Keratinocyte (primary cell): ENCODE measurements around the gene TMEM129. TPM values are rescaled to one million over a fixed set of nuclear protein-coding genes. Genes with fewer than 3 reads are reported as not detected.

Experiments
- DNase-seq: peaks from one replicate; pipeline ENCODE4 v3.0.0-alpha.2; 2011; ENCODE audit warnings: low read depth, missing footprints, low spot score
- FAIRE-seq: peaks from 2 replicates; lab custom pipeline; 2011; peaks lifted over from hg19 to GRCh38; lab: Jason Lieb, UNC
- H2AFZ ChIP-seq: 2 replicates; pipeline ENCODE4 v1.6.0; 2012; ENCODE audit warnings: low read length, control low read depth, inconsistent platforms; ENCODE audit not compliant: control insufficient read depth
- H3K27ac ChIP-seq: 2 replicates; pipeline ENCODE4 v1.5.1; 2011; ENCODE audit warnings: low read length; ENCODE audit not compliant: control insufficient read depth, insufficient read depth
- H3K27me3 ChIP-seq: 3 replicates; pipeline ENCODE4 v1.6.0; 2011; ENCODE audit warnings: low read length; ENCODE audit not compliant: control insufficient read depth, insufficient read depth; ENCODE audit errors: extremely low read depth
- H3K36me3 ChIP-seq, 2 experiments: 2 replicates in 1 of 2; 3 replicates in 1 of 2; pipeline ENCODE4 v1.5.1; 2011; ENCODE audit warnings: low read length in 2 of 2, mild to moderate bottlenecking in 1 of 2; ENCODE audit not compliant: control insufficient read depth in 2 of 2, insufficient read depth in 2 of 2; ENCODE audit errors: extremely low read depth in 1 of 2
- H3K4me1 ChIP-seq: 3 replicates; pipeline ENCODE4 v1.5.1; 2011; ENCODE audit warnings: low read length; ENCODE audit not compliant: control insufficient read depth, insufficient read depth; ENCODE audit errors: extremely low read depth
- H3K4me2 ChIP-seq: 3 replicates; pipeline ENCODE4 v1.6.0; 2011; ENCODE audit warnings: low read depth, low read length; ENCODE audit not compliant: control insufficient read depth, insufficient read depth; ENCODE audit errors: extremely low read depth
- H3K4me3 ChIP-seq, 3 experiments: fragments of 200-600 bp in 1 of 3; sonication (generic) in 1 of 3; 2 replicates in 2 of 3; 3 replicates in 1 of 3; pipeline ENCODE4 v1.5.1; 2011 to 2016; ENCODE audit warnings: low read length in 3 of 3, mild to moderate bottlenecking in 3 of 3, control low read depth in 2 of 3, inconsistent platforms in 1 of 3, low read depth in 1 of 3, mixed read lengths in 1 of 3, mixed run types in 1 of 3, moderate library complexity in 1 of 3; ENCODE audit not compliant: control insufficient read depth in 2 of 3, insufficient read depth in 2 of 3; ENCODE audit errors: extremely low read depth in 1 of 3
- H3K79me2 ChIP-seq: 2 replicates; pipeline ENCODE4 v1.6.0; 2012; ENCODE audit warnings: low read length; ENCODE audit not compliant: control insufficient read depth, insufficient read depth
- H3K9ac ChIP-seq: 3 replicates; pipeline ENCODE4 v1.6.0; 2011; ENCODE audit warnings: low read length; ENCODE audit not compliant: control insufficient read depth, insufficient read depth; ENCODE audit errors: extremely low read depth
- H3K9me1 ChIP-seq: 3 replicates; pipeline ENCODE4 v1.6.0; 2011; ENCODE audit warnings: low read length; ENCODE audit not compliant: control insufficient read depth, insufficient read depth; ENCODE audit errors: extremely low read depth
- H3K9me3 ChIP-seq: 2 replicates; pipeline ENCODE4 v1.5.1; 2012; ENCODE audit warnings: low read depth, low read length; ENCODE audit not compliant: control insufficient read depth
- H4K20me1 ChIP-seq: 3 replicates; pipeline ENCODE4 v1.6.0; 2011; ENCODE audit warnings: low read length; ENCODE audit not compliant: control insufficient read depth, insufficient read depth; ENCODE audit errors: extremely low read depth
- CTCF ChIP-seq, 3 experiments: IDR thresholded peaks in 1 of 3; conservative IDR thresholded peaks in 1 of 3; optimal IDR thresholded peaks in 1 of 3; 2 replicates in 2 of 3; 3 replicates in 1 of 3; pipeline versions ENCODE3 to v1.5.1; 2011; ENCODE audit warnings: low read length in 3 of 3, mild to moderate bottlenecking in 3 of 3, moderate library complexity in 2 of 3, control low read depth in 1 of 3, inconsistent platforms in 1 of 3; ENCODE audit not compliant: insufficient read depth in 2 of 3; ENCODE audit errors: extremely low read depth in 1 of 3
- EZH2 ChIP-seq: IDR thresholded peaks from one replicate; pipeline ENCODE4 v1.6.1; 2012; ENCODE audit warnings: inconsistent platforms, mild to moderate bottlenecking, low read length, moderate library complexity
- dilution Hi-C: fragments of 300-500 bp; cut with MboI; formaldehyde crosslinking; loops from one replicate; pipeline ENCODE4 v1.7.0; 2020; ENCODE audit warnings: low sequenced_read_pairs; ENCODE audit not compliant: extremely low pct_ligation_motif_present
- polyA plus RNA-seq, 5 experiments: library from polyadenylated mRNA; depleted of rRNA in 3 of 5; stranded (reverse) in 3 of 5; stranded (forward) in 1 of 5; unstranded in 1 of 5; fragments of >200 nt; gene quantifications; 1 replicate in 1 of 5; 2 replicates in 3 of 5; 3 replicates in 1 of 5; pipeline versions ENCODE4 v1.2.1 to v1.2.3, GENCODE V29; 2011 to 2012; ENCODE audit warnings: missing spikeins in 2 of 5, low read depth in 1 of 5, low replicate concordance in 1 of 5

The TMEM129 gene
- polyA plus RNA-seq, 1 donor (not counting 4 experiments of a cell fraction or from before 2014, with no cell fraction given), result 11.7 TPM

DNA sequence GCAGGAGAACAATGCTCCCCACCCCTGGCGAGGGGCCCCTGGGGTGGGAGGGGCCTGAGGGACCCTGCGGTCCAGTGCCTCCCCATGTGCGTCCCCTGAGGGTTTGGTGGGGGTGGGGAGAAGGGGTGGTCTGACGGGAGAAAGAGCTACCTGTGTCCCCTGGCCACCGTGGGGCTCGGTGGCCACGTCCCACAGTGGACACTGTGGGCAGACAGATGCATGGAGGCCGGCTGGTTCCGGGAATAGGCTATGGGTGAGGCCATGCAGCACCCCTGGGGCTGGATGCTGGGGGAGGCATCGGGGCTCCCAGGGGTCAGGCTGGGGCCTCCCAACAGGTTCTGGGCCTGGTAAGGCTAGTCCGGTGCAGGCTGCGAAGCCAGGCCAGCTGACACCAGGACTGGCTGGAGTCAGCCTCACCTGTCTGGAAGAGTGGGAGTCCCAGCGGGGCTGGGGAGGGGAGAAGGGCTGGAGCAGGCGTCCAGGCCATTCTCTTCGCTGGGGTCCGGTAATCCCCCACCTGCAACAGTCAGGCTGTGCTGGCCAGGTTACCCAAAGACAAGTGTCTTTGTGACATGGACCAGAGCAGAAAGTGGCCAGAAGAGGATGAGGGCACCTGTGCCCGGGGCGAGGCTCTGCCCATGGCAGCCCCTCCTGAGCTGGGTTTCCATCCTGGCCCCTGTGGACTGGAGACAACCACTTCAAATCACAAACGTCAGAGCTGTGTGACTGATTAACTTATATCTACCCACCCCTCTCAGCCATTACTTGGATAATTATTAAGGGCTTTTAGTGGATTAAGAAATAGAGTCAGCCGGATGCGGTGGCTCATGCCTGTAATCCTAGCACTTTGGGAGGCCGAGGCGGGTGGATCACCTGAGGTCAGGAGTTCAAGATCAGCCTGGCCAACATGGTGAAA is 35.6 kb downstream of the TMEM129 start:
- FAIRE-seq, result no peak
- dilution Hi-C loops, result no loop called here
- Histone ChIP-seq H3K27me3 (no peaks in the 10 kb centered on the region), H3K9me1 (no peaks in the 10 kb centered on the region), H3K9me3 (no peaks in the 10 kb centered on the region), H2AFZ (no peak overlapping the region), H4K20me1 (no peaks in the 10 kb centered on the region), H3K4me1 (peaks cover 10% of the 10 kb centered on the region), H3K27ac (no peak overlapping the region), H3K4me2 (no peak overlapping the region), H3K79me2 (no peaks in the 10 kb centered on the region), H3K36me3 (peaks cover 0 to 4% of the 10 kb centered on the region in 2 experiments), H3K9ac (no peak overlapping the region), H3K4me3 (no peak overlapping the region)
- no peak for DNase-seq
- no peak for TF ChIP-seq EZH2
- no peak for TF ChIP-seq CTCF (optimal IDR thresholded peaks at IDR 0.05 in 1 of 3, IDR thresholded peaks at IDR 0.05 in 1 of 3, conservative IDR thresholded peaks at IDR 0.05 in 1 of 3; ENCODE audit: extremely low read depth in 1 of 3, insufficient read depth in 2 of 3, low read length in 3 of 3)

DNA sequence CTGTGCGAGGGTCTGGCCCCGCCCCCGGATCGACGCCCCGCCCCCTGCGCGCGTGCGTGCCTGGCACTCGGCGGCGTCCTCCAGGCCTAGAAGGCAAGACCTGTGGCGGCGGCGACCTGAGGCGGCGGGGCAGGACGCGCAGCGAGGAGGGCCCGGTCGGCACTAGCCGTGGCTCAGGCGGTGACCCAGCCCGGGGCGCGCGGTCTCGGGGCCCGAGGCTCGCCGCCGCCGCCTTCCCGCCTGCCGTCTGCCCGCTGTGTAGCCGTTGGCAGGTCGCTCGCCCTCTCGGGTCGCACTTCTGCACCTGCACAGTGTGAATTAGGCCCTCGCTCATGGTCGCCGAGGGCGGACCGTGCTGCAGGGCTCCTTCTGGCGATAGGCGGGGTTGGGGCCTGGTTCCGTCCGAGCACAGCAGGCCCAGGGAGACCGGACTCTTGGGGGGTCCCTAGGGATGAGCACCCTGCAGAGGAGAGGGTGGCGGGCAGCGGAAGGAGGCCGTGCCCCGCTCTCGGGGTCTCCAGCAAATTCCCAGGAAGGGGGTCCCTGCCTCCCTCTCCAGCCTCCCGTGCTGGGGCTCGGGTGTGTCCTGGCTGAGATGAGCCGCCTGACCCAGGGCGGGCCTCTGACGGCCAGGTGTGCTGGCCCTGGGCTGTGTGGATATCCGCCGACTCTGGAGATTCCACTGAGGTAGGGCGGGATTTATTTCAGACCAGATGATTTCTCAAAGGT is 36.5 kb downstream of the TMEM129 start:
- H3K27ac ChIP-seq, result no peak overlapping the region
- H2AFZ ChIP-seq, result peak overlapping the region; percentile 68
- DNase-seq (peak; percentile 32), FAIRE-seq (no peak)
- H3K4me1 ChIP-seq, result peaks cover 10% of the 10 kb centered on the region
- H3K27me3 ChIP-seq, result no peaks in the 10 kb centered on the region
- dilution Hi-C loops, result no loop called here
- H3K36me3 ChIP-seq, result peaks cover 0 to 2% of the 10 kb centered on the region in 2 experiments
- peak overlapping the region; percentile 45 for H3K4me2 ChIP-seq
- H3K9ac ChIP-seq, result peak overlapping the region; percentile 56
- no peaks in the 10 kb centered on the region for H3K9me1 ChIP-seq
- H3K9me3 ChIP-seq, result no peaks in the 10 kb centered on the region
- TF ChIP-seq CTCF (optimal IDR thresholded peaks at IDR 0.05 in 1 of 3, IDR thresholded peaks at IDR 0.05 in 1 of 3, conservative IDR thresholded peaks at IDR 0.05 in 1 of 3; ENCODE audit: extremely low read depth in 1 of 3, insufficient read depth in 2 of 3, low read length in 3 of 3) (no peak), EZH2 (no peak)
- peak overlapping the region; percentile 32 to 45 (median 44) for H3K4me3 ChIP-seq
- no peaks in the 10 kb centered on the region for H3K79me2 ChIP-seq
- H4K20me1 ChIP-seq, result no peaks in the 10 kb centered on the region
